ENCODE data around the gene ARHGAP24. TPM values are rescaled to one million over a fixed set of nuclear protein-coding genes. Genes with fewer than 3 reads are reported as not detected.

ARHGAP24 gene
- total and polyA plus RNA-seq, 2 donors (not counting 1 experiment from before 2014, with no cell fraction given) = 15.9 to 40.5 TPM

DNA sequence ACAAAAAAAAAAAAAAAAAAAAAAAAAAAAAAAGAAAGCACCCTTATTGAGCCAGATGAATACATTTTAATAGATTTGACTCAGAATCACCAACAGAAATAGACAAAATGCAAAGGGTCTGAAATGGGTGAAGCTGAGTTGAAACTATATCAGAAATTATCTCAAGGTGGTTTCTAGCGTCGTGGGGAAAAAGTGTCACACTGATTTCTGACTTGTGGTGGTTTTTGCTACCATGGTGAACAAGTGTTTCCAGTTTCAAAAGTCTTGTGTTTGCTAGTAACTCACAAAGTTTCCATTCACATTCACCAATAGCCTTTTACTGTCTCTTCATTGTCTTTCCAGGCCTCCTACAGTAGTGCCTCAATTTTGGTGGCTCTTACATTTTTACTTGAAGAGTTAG, 135.5 kb downstream of the ARHGAP24 start:
- Histone ChIP-seq H3K4me1 (ENCODE audit: control insufficient read depth, extremely low read depth, insufficient read depth, low read length) (no peaks in the 10 kb centered on the region), H3K27me3 (ENCODE audit: control insufficient read depth, insufficient read depth, low read length) (no peaks in the 10 kb centered on the region), H4K20me1 (ENCODE audit: control insufficient read depth, extremely low read depth, insufficient read depth, low read length) (no peaks in the 10 kb centered on the region), H3K27ac (ENCODE audit: insufficient read depth, low read length) (no peak overlapping the region), H3K79me2 (ENCODE audit: control insufficient read depth, insufficient read depth, low read length) (no peaks in the 10 kb centered on the region), H2AFZ (ENCODE audit: low read length) (no peak overlapping the region), H3K4me2 (ENCODE audit: extremely low read depth, insufficient read depth, low read length) (no peak overlapping the region), H3K36me3 (ENCODE audit: control insufficient read depth, insufficient read depth, low read length) (no peaks in the 10 kb centered on the region), H3K4me3 (replicated peaks in 1 of 4; ENCODE audit: control extremely low read depth in 1 of 4, insufficient read depth in 1 of 4, low read depth in 3 of 4, low read length in 4 of 4) (no peak overlapping the region), H3K9me3 (ENCODE audit: control insufficient read depth, insufficient read depth, low read depth, low read length) (no peaks in the 10 kb centered on the region), H3K9ac (ENCODE audit: insufficient read depth, low read length) (no peak overlapping the region)
- TF ChIP-seq EZH2 (IDR thresholded peaks at IDR 0.05; ENCODE audit: low read length, missing control alignments) = no peak
- TF ChIP-seq, protein P1, sequence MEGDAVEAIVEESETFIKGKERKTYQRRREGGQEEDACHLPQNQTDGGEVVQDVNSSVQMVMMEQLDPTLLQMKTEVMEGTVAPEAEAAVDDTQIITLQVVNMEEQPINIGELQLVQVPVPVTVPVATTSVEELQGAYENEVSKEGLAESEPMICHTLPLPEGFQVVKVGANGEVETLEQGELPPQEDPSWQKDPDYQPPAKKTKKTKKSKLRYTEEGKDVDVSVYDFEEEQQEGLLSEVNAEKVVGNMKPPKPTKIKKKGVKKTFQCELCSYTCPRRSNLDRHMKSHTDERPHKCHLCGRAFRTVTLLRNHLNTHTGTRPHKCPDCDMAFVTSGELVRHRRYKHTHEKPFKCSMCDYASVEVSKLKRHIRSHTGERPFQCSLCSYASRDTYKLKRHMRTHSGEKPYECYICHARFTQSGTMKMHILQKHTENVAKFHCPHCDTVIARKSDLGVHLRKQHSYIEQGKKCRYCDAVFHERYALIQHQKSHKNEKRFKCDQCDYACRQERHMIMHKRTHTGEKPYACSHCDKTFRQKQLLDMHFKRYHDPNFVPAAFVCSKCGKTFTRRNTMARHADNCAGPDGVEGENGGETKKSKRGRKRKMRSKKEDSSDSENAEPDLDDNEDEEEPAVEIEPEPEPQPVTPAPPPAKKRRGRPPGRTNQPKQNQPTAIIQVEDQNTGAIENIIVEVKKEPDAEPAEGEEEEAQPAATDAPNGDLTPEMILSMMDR (conservative IDR thresholded peaks at IDR 0.05 in 1 of 2, IDR thresholded peaks at IDR 0.05 in 1 of 2; ENCODE audit: low read depth in 1 of 2, low read length in 2 of 2) = no peak
- DNase-seq (ENCODE audit: low read depth in 2 of 2) = no peak

DNA sequence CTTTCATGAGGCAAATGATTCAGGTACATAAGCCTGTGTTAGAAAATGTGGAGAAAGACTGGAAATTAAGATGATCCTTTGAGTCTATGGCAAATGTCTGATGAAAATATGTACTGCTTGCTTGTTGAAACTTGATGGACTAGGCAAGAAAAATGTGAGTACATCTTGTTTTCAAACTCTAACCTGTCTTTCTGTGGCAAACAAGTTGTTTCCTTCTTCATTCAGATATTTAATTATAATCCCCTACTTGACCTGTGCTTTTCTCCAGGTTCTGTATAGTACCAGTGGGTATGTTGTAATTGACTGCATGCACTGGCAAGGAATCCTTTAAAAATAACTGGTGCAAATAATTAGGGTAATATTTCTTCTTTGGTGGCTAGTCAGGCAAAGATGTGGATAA, 136.7 kb downstream of the ARHGAP24 start:
- DNase-seq (ENCODE audit: low read depth in 2 of 2) = no peak
- H3K4me2 ChIP-seq (ENCODE audit: extremely low read depth, insufficient read depth, low read length) = no peak overlapping the region
- no peaks in the 10 kb centered on the region for H3K36me3 ChIP-seq (ENCODE audit: control insufficient read depth, insufficient read depth, low read length)
- no peak for TF ChIP-seq EZH2 (IDR thresholded peaks at IDR 0.05; ENCODE audit: low read length, missing control alignments)
- TF ChIP-seq, protein P1 (conservative IDR thresholded peaks at IDR 0.05 in 1 of 2, IDR thresholded peaks at IDR 0.05 in 1 of 2; ENCODE audit: low read depth in 1 of 2, low read length in 2 of 2) = no peak
- H2AFZ ChIP-seq (ENCODE audit: low read length) = no peak overlapping the region
- H3K4me3 ChIP-seq (replicated peaks in 1 of 4; ENCODE audit: control extremely low read depth in 1 of 4, insufficient read depth in 1 of 4, low read depth in 3 of 4, low read length in 4 of 4) = no peak overlapping the region
- no peaks in the 10 kb centered on the region for H3K4me1 ChIP-seq (ENCODE audit: control insufficient read depth, extremely low read depth, insufficient read depth, low read length)
- H3K27me3 ChIP-seq (ENCODE audit: control insufficient read depth, insufficient read depth, low read length) = no peaks in the 10 kb centered on the region
- H3K79me2 ChIP-seq (ENCODE audit: control insufficient read depth, insufficient read depth, low read length) = no peaks in the 10 kb centered on the region
- H4K20me1 ChIP-seq (ENCODE audit: control insufficient read depth, extremely low read depth, insufficient read depth, low read length) = no peaks in the 10 kb centered on the region
- H3K9ac ChIP-seq (ENCODE audit: insufficient read depth, low read length) = no peak overlapping the region
- H3K9me3 ChIP-seq (ENCODE audit: control insufficient read depth, insufficient read depth, low read depth, low read length) = no peaks in the 10 kb centered on the region
- no peak overlapping the region for H3K27ac ChIP-seq (ENCODE audit: insufficient read depth, low read length)

DNA sequence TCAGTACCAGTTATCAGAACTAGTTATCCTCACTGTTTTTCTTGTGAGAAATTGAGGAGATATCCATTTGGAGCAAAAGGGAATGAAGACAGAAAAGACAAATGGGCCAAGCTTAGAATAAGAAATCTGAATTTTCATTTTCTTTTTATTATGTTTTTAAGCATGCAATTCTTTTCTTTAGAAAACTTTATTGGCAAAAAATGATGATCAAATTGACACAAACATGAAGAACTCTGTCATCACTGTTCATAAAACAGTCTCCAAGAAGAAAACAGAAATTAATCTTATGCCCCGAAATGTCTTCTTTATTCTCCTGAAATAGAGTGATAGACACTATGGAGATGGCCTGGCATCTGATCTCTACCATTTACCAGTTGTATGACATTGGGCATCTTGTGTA, 139.0 kb downstream of the ARHGAP24 start:
- Histone ChIP-seq H3K27ac (ENCODE audit: insufficient read depth, low read length) (no peak overlapping the region), H3K79me2 (ENCODE audit: control insufficient read depth, insufficient read depth, low read length) (no peaks in the 10 kb centered on the region), H3K9ac (ENCODE audit: insufficient read depth, low read length) (no peak overlapping the region), H3K9me3 (ENCODE audit: control insufficient read depth, insufficient read depth, low read depth, low read length) (no peaks in the 10 kb centered on the region), H3K4me3 (replicated peaks in 1 of 4; ENCODE audit: control extremely low read depth in 1 of 4, insufficient read depth in 1 of 4, low read depth in 3 of 4, low read length in 4 of 4) (no peak overlapping the region), H3K4me1 (ENCODE audit: control insufficient read depth, extremely low read depth, insufficient read depth, low read length) (no peaks in the 10 kb centered on the region), H3K36me3 (ENCODE audit: control insufficient read depth, insufficient read depth, low read length) (no peaks in the 10 kb centered on the region), H2AFZ (ENCODE audit: low read length) (no peak overlapping the region), H4K20me1 (ENCODE audit: control insufficient read depth, extremely low read depth, insufficient read depth, low read length) (no peaks in the 10 kb centered on the region), H3K27me3 (ENCODE audit: control insufficient read depth, insufficient read depth, low read length) (no peaks in the 10 kb centered on the region), H3K4me2 (ENCODE audit: extremely low read depth, insufficient read depth, low read length) (no peak overlapping the region)
- no peak for DNase-seq (ENCODE audit: low read depth in 2 of 2)
- TF ChIP-seq, protein P1 (conservative IDR thresholded peaks at IDR 0.05 in 1 of 2, IDR thresholded peaks at IDR 0.05 in 1 of 2; ENCODE audit: low read depth in 1 of 2, low read length in 2 of 2) = no peak
- no peak for TF ChIP-seq EZH2 (IDR thresholded peaks at IDR 0.05; ENCODE audit: low read length, missing control alignments)
